Suprapubic skin (tissue), 4 donors: ENCODE data around the gene PCSK5. TPM values are rescaled to one million over a fixed set of nuclear protein-coding genes. Genes with fewer than 3 reads are reported as not detected.
A peak's percentile ranks its signal among the peaks of the same experiment; 100 is the strongest.
"Not testable (repeated sequence)": the region's sequence is repeated elsewhere in the genome, so short reads cannot be mapped to it uniquely, and the experiment has no call there.

Experiments
- DNase-seq, 2 donors: peaks; one replicate each; pipeline ENCODE4 v3.0.0-alpha.2; 2019; ENCODE audit warnings: low spot score in 2 of 2
- H3K27ac ChIP-seq: fragments of 200-600 bp; sonication (generic); one replicate; pipeline ENCODE4 v1.5.1; 2019
- H3K27me3 ChIP-seq: fragments of 200-600 bp; sonication (generic); one replicate; pipeline ENCODE4 v1.5.1; 2019
- H3K36me3 ChIP-seq: fragments of 200-600 bp; sonication (generic); one replicate; pipeline ENCODE4 v1.5.1; 2019
- H3K4me1 ChIP-seq: fragments of 200-600 bp; sonication (generic); one replicate; pipeline ENCODE4 v1.5.1; 2019
- H3K4me3 ChIP-seq: fragments of 200-600 bp; sonication (generic); one replicate; pipeline ENCODE4 v1.5.1; 2019; ENCODE audit warnings: mild to moderate bottlenecking
- H3K9me3 ChIP-seq: fragments of 200-600 bp; sonication (generic); one replicate; pipeline ENCODE4 v1.5.1; 2019
- EP300 ChIP-seq: sonication (generic); formaldehyde crosslinking; IDR thresholded peaks from one replicate; pipeline ENCODE4 v1.6.1; 2017; ENCODE audit warnings: antibody characterized with exemption
- POLR2A ChIP-seq, 2 donors: fragments of 450-650 bp; IDR thresholded peaks; one replicate each; pipeline ENCODE4 v1.6.1; 2017; ENCODE audit warnings: antibody characterized with exemption in 2 of 2, mild to moderate bottlenecking in 2 of 2, moderate library complexity in 2 of 2
- POLR2AphosphoS5 ChIP-seq, 3 donors: sonication (generic); formaldehyde crosslinking; IDR thresholded peaks; one replicate each; pipeline ENCODE4 v1.6.1; 2017; ENCODE audit warnings: antibody characterized with exemption in 3 of 3
- WGBS: methylation state at CpG from one replicate; pipeline ENCODE4 v1.1.5; 2018; 5-methylcytosine and 5-hydroxymethylcytosine counted together
- total RNA-seq, 4 donors: library from RNA; depleted of rRNA; stranded (reverse); fragments of >200 nt; gene quantifications; one replicate each; pipeline ENCODE4 v1.1.0, GENCODE V29; 2016
- TF ChIP-seq, protein P1 (sequence below), 2 donors: fragments of 200-600 bp in 1 of 2; fragments of 450-650 bp in 1 of 2; sonication (generic) in 1 of 2; IDR thresholded peaks; one replicate each; pipeline ENCODE4 v1.5.1; 2016 to 2019; ENCODE audit warnings: antibody characterized with exemption in 2 of 2, mild to moderate bottlenecking in 1 of 2, moderate library complexity in 1 of 2

PCSK5 gene
- total RNA-seq, 4 donors from 2014 or later, result 5.2 to 10.8 (median 7.3) TPM

DNA sequence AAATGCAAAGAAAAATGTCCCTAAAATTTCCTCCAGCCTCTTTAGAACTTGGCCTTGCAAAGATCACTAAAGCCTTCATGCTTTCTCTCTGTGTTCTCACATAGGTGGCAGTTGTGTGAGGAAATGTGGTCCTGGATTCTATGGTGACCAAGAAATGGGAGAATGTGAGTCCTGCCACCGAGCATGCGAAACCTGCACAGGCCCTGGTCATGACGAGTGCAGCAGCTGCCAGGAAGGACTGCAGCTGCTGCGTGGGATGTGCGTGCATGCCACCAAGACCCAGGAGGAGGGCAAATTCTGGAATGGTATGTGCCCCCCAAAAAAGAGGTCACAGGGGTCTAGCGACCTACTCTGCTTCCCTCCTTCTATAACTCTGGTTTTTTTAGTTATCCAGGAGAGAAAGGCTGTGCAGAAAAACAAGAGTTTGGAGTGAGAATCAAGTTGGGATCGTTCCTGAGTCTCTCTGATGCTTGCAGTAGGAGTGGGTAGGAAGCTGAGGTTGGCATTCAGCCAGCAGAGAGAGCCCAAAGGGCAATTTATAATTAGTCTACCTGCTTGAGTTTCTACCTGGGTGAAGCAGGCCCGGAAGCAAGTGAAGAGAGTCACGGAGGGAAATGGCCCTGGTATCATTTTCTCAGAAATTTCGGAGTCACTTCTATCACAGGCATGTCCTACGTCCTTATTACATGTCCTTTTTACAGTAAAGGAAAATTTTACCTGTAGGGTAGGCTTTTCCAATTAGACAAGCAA is 406.3 kb downstream of the PCSK5 start:
- 75% methylated on average over 11 of the region's 11 CpGs for WGBS
- Histone ChIP-seq H3K27ac (no peak overlapping the region), H3K4me1 (peaks cover 17% of the 10 kb centered on the region), H3K9me3 (no peaks in the 10 kb centered on the region), H3K4me3 (no peak overlapping the region), H3K27me3 (no peaks in the 10 kb centered on the region), H3K36me3 (no peaks in the 10 kb centered on the region)
- DNase-seq, result no peak
- TF ChIP-seq POLR2A (IDR thresholded peaks at IDR 0.05), result no peak
- no peak for TF ChIP-seq POLR2AphosphoS5 (IDR thresholded peaks at IDR 0.05)
- TF ChIP-seq, protein P1, sequence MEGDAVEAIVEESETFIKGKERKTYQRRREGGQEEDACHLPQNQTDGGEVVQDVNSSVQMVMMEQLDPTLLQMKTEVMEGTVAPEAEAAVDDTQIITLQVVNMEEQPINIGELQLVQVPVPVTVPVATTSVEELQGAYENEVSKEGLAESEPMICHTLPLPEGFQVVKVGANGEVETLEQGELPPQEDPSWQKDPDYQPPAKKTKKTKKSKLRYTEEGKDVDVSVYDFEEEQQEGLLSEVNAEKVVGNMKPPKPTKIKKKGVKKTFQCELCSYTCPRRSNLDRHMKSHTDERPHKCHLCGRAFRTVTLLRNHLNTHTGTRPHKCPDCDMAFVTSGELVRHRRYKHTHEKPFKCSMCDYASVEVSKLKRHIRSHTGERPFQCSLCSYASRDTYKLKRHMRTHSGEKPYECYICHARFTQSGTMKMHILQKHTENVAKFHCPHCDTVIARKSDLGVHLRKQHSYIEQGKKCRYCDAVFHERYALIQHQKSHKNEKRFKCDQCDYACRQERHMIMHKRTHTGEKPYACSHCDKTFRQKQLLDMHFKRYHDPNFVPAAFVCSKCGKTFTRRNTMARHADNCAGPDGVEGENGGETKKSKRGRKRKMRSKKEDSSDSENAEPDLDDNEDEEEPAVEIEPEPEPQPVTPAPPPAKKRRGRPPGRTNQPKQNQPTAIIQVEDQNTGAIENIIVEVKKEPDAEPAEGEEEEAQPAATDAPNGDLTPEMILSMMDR (IDR thresholded peaks at IDR 0.05), result no peak
- TF ChIP-seq EP300, result no peak

DNA sequence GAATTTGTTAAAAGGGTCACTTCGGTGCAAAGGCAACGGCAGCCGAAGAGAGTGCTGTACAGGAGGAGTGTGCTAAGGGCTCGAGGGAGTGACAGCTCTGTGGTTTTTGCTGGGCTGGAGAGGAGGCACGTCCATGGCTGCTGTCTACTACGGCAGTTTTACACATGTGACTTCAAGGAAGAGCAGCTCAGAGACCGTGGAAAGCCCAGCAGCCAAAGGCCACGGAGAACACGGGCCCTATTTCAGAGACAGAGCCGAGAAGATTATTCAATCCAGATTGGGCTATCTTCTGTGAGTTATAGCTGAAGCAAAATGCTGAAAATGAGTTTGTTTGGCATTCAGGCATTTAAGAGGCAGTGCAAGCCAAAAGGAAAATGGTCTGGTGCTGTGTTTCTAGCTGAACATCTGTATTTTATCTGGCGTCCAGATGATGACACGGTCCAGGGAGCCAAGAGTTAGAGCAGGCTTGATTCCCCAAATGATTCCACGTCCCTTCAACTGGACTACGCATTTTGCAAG is 407.3 kb downstream of the PCSK5 start:
- Histone ChIP-seq H3K27ac (peak overlapping the region; percentile 15), H3K4me1 (peaks cover 17% of the 10 kb centered on the region), H3K9me3 (no peaks in the 10 kb centered on the region), H3K4me3 (no peak overlapping the region), H3K27me3 (no peaks in the 10 kb centered on the region), H3K36me3 (no peaks in the 10 kb centered on the region)
- WGBS, result 52% methylated on average over 14 of the region's 14 CpGs
- TF ChIP-seq EP300 (no peak), POLR2AphosphoS5 (IDR thresholded peaks at IDR 0.05) (peak in 1 of 3 donors; percentile 50), POLR2A (IDR thresholded peaks at IDR 0.05) (no peak)
- TF ChIP-seq, protein P1 (IDR thresholded peaks at IDR 0.05), result no peak
- DNase-seq, result peak; percentile 66 to 81

DNA sequence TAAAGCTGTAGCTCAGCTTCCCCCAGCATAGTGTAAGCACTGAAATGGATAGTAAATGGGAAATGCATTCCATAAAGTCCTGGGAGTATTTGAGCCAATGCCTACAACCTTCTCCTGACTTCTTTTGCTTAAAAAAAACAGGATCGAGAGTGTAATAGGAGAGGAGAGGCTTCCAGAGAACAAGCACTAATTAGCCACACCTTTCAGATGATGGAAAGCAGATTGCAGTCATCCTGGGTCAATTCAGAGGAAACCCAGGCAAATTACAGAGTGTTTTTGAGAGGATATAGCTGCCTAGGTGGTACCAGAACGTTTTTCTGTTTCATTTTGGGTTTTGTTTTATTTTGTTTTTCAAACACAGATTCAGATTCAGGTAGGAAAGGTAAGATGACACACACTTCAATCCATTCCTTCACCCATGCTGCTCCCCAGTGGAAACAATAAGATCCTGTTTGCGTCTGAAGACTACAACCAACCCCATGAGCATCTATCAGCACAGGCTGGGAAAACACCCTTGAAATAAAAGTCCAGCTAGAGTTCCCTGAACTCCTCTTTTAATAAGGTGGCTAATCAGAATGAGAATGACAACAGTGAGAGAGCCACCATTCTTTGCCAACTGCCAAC is 408.2 kb downstream of the PCSK5 start:
- Histone ChIP-seq H3K36me3 (no peaks in the 10 kb centered on the region), H3K27ac (no peak overlapping the region)
- 34% methylated on average over 3 of the region's 3 CpGs for WGBS

DNA sequence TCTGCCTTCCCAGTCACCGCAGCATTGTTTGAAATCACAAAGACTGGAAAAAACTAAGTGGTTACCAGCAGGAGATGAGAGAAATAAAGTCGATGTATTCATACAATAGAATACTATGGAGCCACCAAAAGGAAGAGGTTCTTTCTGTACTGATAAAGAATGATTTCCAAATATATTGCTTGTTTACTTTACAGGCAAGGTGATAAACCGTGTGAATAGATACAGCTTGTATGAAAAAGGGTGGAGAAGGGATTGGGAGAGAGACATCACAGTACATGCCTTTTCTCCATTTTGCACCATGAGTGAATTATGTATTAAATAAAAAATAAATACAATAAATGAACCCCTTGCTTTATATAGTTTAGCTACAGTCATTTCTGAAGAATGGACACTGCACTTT is 412.1 kb downstream of the PCSK5 start:
- WGBS, result 84% methylated on average over 3 of the region's 3 CpGs
- H3K27me3 ChIP-seq, result no peaks in the 10 kb centered on the region
- H3K9me3 ChIP-seq, result no peaks in the 10 kb centered on the region
- DNase-seq, result no peak
- TF ChIP-seq EP300 (no peak), POLR2A (IDR thresholded peaks at IDR 0.05) (no peak), POLR2AphosphoS5 (IDR thresholded peaks at IDR 0.05) (no peak)
- TF ChIP-seq, protein P1 (IDR thresholded peaks at IDR 0.05), result no peak
- H3K27ac ChIP-seq, result no peak overlapping the region
- no peak overlapping the region for H3K4me3 ChIP-seq
- peaks cover 10% of the 10 kb centered on the region for H3K4me1 ChIP-seq
- no peaks in the 10 kb centered on the region for H3K36me3 ChIP-seq

More for the DNA sequence above, 408.2 kb downstream of the PCSK5 start:
- DNase-seq, result no peak
- no peak overlapping the region for H3K4me3 ChIP-seq
- H3K27me3 ChIP-seq, result no peaks in the 10 kb centered on the region
- no peak for TF ChIP-seq POLR2AphosphoS5 (IDR thresholded peaks at IDR 0.05)
- H3K9me3 ChIP-seq, result no peaks in the 10 kb centered on the region
- H3K4me1 ChIP-seq, result peaks cover 17% of the 10 kb centered on the region

DNA sequence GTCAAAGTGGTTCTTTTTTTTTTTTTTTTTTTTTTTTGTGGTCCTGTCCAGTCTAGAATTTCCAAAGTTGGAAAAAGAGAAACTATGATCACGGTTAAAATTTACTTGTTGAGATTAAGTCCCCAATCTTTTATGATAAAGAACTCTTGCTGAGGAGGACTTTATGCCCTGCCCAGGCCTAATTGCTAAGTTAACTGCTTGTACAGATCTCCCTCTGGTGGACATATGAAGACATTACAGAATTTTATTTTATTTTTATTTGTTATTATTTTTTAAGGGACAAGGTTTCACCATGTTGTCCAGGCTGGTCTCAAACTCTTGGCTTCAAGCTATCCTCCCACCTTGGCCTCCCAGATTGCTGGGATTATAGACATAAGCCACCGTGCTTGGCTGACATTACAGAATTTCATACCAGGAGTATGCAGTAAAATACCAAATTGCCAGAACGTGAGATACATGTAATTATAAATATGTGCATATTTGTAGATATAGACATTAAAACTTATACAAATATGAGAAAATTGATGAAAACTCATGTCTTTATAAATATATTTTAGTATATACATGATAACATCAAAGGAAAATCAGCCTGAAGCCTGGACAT is 412.6 kb downstream of the PCSK5 start:
- TF ChIP-seq, protein P1 (IDR thresholded peaks at IDR 0.05), result peak; percentile 43 to 46
- TF ChIP-seq POLR2A (IDR thresholded peaks at IDR 0.05), result no peak
- H3K27me3 ChIP-seq, result no peaks in the 10 kb centered on the region
- peaks cover 5% of the 10 kb centered on the region for H3K4me1 ChIP-seq
- no peak for DNase-seq
- 19% methylated on average over 3 of the region's 3 CpGs for WGBS
- H3K27ac ChIP-seq, result no peak overlapping the region
- no peaks in the 10 kb centered on the region for H3K36me3 ChIP-seq
- H3K9me3 ChIP-seq, result no peaks in the 10 kb centered on the region
- H3K4me3 ChIP-seq, result no peak overlapping the region

DNA sequence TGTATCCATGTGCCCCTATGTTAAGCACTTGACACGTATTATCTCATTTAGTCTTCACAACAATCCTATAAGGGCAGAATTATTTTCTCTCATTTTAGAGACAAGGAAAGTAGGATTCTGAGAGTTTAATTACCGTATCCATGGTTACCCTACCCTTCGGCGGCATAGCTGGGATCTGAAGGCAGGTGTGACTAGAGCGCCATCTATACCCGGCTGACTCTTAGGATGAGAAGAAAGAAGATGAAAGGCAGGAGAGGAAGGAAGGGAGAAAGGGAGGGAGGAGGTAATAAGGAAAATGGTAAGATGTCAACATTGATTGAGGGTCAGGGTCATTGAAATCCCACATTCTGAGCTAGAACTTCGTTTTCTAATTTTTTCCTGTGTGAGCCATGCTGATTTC is 416.6 kb downstream of the PCSK5 start:
- H3K4me1 ChIP-seq, H3K4me3 ChIP-seq, H3K27me3 ChIP-seq, H3K36me3 ChIP-seq, H3K27ac ChIP-seq, H3K9me3 ChIP-seq, DNase-seq: not testable (repeated sequence)
- WGBS, result 38% methylated on average over 6 of the region's 7 CpGs
